Superior temporal gyrus (tissue), 1 donor: Measurements from ENCODE around the gene CNOT9.

Experiments
- DNase-seq: peaks from one replicate; pipeline ENCODE4 v3.0.0-alpha.2; 2016; ENCODE audit errors: extremely low spot score

Gene CNOT9

DNA sequence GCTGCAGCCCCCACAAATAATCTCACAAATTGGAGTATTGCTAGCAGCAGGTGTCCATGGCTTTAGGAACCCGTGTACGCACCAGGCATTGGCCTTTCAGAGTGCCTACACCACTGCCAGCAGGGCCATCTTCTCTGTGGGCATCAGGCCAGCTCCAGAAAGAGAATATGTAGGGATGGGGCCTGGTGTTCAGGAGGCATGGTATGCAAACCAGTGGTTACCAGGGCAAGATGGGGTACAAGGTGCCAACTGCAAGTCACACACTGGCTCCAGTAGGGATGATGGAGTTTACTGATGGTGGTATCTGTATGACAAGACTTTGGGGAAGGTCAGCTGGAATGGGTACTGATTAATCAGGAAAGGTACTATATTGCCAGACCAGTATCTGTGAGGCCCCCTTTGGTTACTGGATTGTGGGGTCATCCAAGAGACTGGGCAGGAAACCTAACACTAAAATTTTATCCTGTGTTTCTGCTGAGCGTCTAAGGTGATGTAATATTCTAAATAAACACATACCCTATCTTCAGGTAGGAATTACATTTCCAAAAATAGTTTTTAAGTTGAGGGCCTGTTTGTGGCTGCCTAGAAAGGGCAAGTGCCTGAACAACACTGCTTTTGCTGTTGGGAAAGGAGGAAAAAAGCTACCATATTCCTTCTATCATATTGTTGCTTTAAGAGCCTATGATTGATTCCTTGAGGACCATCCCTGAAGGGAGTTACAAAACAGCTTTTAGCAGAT is 9.0 kb downstream of the CNOT9 start:
- DNase-seq: no peak

DNA sequence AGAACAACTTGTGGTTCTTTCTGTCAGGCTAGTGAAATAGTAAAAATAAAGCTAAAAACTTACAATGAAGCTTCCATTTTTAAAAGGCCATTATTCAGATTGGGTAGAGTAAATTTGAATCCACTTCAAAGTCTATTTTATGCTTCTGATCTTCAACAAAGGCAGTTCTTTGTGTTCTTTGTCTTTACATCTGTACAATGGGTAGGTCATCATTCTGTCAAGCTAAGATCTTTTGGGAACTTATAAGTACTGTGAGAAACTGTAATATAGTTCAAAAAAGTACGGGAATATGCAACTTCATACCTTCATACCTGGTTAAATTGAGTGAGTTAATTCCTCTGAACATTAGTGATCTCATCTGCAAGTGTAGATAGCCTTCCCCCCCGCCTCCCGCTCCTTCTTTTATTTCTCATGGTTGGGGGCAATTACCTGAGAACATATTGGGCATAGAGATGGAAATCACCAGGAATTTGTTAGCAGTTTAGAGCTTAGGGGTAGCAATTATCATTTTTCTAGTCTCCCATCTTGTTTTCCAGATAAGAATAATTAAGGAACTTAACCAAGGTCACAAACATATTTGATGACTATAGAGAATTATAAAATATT is 9.7 kb downstream of the CNOT9 start:
- DNase-seq: no peak

GRCh38 chr2:218582076-218582475 is 13.4 kb downstream of the CNOT9 start:
- DNase-seq: no peak

GRCh38 chr2:218583983-218584850 is 15.6 kb downstream of the CNOT9 start:
- DNase-seq: no peak

GRCh38 chr2:218585541-218585940 is 16.9 kb downstream of the CNOT9 start:
- DNase-seq: no peak

DNA sequence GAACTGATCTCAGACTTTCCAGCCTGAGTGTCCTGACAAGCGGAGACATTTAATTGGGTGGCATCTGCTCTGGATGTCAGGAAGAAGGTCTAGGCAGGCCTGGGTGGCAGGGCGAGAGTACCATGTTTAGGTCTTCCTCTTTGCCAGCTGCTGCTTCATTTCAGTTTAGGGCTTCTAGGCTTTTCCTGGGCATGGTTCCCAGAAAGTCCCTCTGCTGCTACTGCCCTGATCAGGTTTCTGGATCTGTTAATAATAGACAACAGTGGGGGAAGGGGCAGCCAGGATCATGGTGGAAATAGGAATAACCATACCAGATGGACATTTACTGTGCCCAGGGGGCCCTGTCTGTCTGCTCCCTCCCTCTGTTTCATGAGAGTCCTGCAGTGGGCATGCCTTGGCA is 36.8 kb downstream of the CNOT9 start:
- DNase-seq: no peak

GRCh38 chr2:218607436-218608115 is 38.9 kb downstream of the CNOT9 start, which contains the start of gene PLCD4:
Gene PLCD4, plus strand, starts transcription at chr2:218607899. Its CDS starts 7,841 bp downstream, at chr2:218615740.
- peak; percentile 18 for DNase-seq

- no peak for DNase-seq
Observed at GRCh38 chr2:218615868-218616315, 47.3 kb downstream of the CNOT9 start.

DNA sequence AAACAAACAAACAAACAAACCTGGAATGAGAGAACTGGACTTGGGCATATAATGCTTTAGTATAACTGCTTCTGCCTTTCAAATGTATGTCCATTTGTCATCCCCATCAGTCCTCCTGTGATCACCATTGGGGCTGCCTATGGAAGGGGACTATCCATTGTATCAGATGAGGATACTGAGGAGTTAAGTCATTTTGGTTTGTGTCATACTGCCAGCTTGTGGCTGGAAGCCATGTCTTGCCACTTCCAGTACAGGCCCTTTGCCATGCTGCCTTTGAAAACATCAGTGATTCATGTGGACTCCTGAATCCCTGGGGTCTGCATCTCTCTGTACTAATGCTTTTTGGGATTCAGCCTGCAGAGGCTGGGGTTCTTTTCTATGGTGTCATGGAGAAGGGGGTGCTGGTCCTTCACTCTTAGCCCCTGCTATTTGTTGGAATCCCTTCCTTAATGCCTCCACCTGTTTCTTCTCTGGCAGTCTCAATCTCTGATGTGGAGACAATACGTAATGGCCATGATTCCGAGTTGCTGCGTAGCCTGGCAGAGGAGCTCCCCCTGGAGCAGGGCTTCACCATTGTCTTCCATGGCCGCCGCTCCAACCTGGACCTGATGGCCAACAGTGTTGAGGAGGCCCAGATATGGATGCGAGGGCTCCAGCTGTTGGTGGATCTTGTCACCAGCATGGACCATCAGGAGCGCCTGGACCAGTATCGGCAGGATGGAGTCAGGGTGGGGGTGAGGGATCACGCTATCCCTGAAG is 49.6 kb downstream of the CNOT9 start:
- DNase-seq: no peak

DNA sequence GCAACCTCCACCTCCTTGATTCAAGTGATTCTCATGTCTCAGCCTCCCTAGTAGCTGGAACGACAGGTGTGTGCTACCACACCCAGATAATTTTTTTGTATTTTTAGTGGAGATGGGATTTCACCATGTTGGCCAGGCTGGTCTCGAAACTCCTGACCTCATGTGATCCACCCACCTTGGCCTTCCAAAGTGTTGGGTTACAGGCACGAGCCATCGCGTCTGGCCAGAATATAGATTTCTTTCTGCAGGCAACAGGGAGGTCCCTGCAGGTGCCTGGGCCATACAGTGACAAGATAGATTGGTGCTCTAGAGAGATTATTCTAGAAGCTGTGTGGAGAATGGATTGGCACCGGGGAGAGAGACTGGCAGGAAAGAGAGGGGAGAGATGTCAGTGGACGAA is 52.4 kb downstream of the CNOT9 start:
- DNase-seq: no peak

DNA sequence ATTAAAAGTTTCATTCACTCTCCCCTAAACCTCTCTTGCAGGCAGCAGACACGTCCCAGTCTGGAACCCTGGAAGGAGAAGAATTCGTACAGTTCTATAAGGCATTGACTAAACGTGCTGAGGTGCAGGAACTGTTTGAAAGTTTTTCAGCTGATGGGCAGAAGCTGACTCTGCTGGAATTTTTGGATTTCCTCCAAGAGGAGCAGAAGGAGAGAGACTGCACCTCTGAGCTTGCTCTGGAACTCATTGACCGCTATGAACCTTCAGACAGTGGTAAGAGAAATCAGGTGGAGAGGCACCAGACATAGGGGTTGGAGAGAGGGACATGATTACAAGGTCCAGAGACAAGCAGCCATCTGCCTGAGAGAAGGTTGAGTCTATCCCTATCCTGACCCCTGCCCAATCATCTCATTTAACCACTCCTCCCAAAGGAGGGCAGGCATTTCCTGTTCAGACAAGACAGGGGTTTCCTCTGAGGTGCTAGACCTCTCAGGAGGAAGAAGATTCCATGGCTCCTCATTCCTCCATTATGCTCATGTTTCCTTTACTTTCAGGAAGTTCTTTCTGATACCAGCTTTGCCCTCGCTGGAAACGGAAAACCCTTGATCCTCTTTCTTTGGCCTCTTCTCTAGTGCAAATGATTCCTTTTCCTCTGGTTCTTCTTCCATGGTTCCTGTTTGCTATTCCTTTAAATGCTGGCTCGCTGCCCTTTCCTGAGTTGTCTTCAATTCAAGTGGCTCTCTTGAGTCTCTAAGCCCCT is 54.1 kb downstream of the CNOT9 start:
- no peak for DNase-seq

- no peak for DNase-seq
Observed at GRCh38 chr2:218623366-218623705, 54.7 kb downstream of the CNOT9 start.

GRCh38 chr2:218626369-218626768 is 57.7 kb downstream of the CNOT9 start:
- no peak for DNase-seq

GRCh38 chr2:218627939-218628338 is 59.3 kb downstream of the CNOT9 start:
- DNase-seq: no peak

- no peak for DNase-seq
Observed at GRCh38 chr2:218631837-218632236, 63.2 kb downstream of the CNOT9 start.

- no peak for DNase-seq
Observed at GRCh38 chr2:218635719-218636118, 67.1 kb downstream of the CNOT9 start.

DNA sequence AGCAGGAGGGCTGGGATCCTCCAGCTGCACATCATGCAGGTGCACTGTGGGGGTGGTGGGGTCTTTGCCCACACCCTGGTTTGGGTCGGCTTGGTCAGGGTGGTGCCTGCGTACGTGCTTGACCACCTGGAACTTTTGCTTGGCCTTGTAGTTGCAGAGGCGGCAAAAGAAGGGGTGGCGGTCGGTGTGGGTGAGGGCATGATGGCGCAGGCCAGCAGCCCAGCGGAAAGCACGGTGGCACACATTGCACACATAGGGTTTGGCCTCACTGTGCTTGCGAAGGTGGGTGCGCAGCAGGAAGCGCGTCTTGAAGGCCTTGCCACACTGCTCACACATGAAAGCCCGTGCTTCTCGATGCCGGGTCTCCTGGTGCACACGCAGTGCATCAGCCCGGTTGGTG is 69.7 kb downstream of the CNOT9 start:
- DNase-seq: no peak

DNA sequence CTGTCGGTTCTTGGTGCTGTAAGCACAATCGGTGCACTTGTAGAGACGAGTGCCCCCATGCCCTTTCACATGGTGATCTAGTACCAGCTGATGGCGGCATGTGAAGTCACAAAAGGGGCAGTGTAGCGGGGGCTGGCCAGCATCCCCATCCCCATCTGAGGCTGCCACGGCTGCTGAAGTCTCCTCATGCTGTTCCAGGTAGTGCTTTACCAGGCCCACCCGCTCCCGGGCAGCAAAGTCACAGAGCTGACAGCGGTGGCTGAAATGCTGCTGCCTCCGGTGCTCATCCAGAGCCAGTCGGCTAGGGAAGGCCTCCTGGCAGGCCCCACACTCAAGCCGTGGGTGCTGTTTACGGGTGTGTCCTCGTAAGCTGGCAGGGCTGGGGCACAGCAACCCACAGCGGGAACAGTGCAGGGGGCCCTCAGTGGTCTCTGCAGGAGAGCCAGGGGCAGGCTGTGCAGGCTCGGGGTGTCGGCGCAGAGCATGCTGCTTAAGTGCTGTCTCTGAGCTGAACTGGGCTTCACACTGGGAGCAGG is 73.5 kb downstream of the CNOT9 start:
- DNase-seq: no peak

- DNase-seq: no peak
Observed at GRCh38 chr2:218642786-218643185, 74.1 kb downstream of the CNOT9 start.

DNA sequence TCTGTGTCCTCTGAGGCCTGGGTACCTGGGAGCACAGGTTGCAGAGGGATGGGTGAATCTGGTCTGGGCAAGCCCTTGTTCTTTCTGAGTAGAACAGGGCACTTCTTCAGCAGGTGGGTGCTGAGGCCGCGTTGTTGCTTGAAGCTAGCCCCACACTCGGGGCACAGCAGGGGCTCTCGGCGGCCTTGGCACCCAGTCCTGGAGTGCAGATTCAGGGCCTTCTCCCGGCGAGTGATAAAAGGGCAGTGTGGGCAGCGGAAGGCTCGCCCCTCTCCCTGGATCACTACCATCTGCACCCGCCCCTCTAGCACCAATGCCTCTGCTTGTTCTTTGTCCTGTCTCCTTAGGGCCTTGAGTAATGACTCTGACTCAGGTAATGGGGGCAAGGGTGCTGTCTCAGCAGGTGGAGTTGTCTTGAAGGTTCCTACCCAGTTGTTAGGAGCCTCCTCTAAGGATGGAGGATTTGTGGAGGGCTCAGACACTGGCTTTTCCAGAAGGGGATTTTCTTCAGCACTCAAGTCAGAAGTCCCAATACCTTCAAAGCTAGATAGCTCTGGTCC is 75.2 kb downstream of the CNOT9 start:
- DNase-seq: no peak
